ENCODE data around the gene CTRB1. TPM values are rescaled to one million over a fixed set of nuclear protein-coding genes. Genes with fewer than 3 reads are reported as not detected.
"Not testable (repeated sequence)": the region's sequence is repeated elsewhere in the genome, so short reads cannot be mapped to it uniquely, and the experiment has no call there.

The CTRB1 gene
- total and polyA plus RNA-seq, 2 of the 13 experiments (the other 11 are each of a cell fraction or from before 2014, with no cell fraction given), result not detected

DNA sequence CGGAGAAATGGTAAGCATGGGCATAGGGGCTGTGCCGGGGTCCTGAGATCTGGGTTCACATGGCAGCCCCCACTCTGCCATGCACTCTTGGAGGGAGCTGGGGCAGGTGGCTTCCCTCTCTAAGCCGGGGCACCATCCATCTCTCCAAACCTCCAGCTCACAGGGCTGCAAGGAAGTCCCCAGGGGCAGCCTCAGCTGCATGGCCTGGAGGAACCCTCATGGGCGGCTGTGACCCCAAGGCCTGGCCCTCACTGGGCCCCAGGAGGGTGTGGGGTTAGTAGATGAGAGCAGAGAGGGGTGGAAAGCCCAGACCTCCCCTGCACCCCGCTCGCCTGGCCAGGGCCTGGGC lies 14.4 kb upstream of the CTRB1 start:
- Histone ChIP-seq H2AFZ (ENCODE audit: low read length) (no peak overlapping the region), H3K9ac (ENCODE audit: insufficient read depth, low read depth, low read length) (no peak overlapping the region), H4K20me1 (ENCODE audit: insufficient read depth, low read length) (no peaks in the 10 kb centered on the region), H3K4me2 (ENCODE audit: low read depth, low read length) (no peak overlapping the region), H3K9me3 (ENCODE audit: low read length) (no peaks in the 10 kb centered on the region), H3K36me3 (replicated peaks in 1 of 2; ENCODE audit: control insufficient read depth in 1 of 2, insufficient read depth in 2 of 2, low read length in 2 of 2) (no peaks in the 10 kb centered on the region), H3K27me3 (ENCODE audit: control insufficient read depth in 1 of 2, insufficient read depth in 2 of 2, low read length in 2 of 2) (peaks cover 24 to 55% of the 10 kb centered on the region in 2 experiments), H3K27ac (ENCODE audit: extremely low read length, insufficient read depth, low read length) (no peak overlapping the region), H3K4me1 (ENCODE audit: insufficient read depth, low read length) (peaks cover 16% of the 10 kb centered on the region; the same call in 1 of the 2 replicates), H3K4me3 (replicated peaks in 1 of 3; ENCODE audit: insufficient read depth in 1 of 3, low read depth in 2 of 3, low read length in 3 of 3) (no peak overlapping the region), H3K79me2 (ENCODE audit: insufficient read depth, low read length) (no peaks in the 10 kb centered on the region)
- ChIA-PET POLR2A (no interaction called here), CTCF (ENCODE audit: low intra/inter-chr PET ratio, low total read pairs) (no interaction called here)
- no peak for DNase-seq (ENCODE audit: low spot score)
- BruUV-seq (replicated peaks), result no TSS peak
- ATAC-seq, result no peak
- TF ChIP-seq NFRKB (IDR thresholded peaks at IDR 0.05) (no peak), ARNT (IDR thresholded peaks at IDR 0.05) (no peak), GRHL1 (CRISPR knock-in tag; conservative IDR thresholded peaks at IDR 0.05) (no peak)
- TF ChIP-seq, protein P1, sequence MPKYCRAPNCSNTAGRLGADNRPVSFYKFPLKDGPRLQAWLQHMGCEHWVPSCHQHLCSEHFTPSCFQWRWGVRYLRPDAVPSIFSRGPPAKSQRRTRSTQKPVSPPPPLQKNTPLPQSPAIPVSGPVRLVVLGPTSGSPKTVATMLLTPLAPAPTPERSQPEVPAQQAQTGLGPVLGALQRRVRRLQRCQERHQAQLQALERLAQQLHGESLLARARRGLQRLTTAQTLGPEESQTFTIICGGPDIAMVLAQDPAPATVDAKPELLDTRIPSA (CRISPR knock-in tag; IDR thresholded peaks at IDR 0.05; ENCODE audit: borderline replicate concordance), result no peak
- in situ Hi-C loops (cut with HindIII; ENCODE audit: extremely low pct_ligation_motif_present, low pct_unique_long_range_greater_than_20kb), result no loop called here
- 4% methylated on average over 4 of the region's 6 CpGs for WGBS (ENCODE audit: low lambda C conversion rate)
- no peak for FAIRE-seq
- intact Hi-C loops (cut with micrococcal nuclease; ENCODE audit: unreplicated experiment), result no loop called here

DNA sequence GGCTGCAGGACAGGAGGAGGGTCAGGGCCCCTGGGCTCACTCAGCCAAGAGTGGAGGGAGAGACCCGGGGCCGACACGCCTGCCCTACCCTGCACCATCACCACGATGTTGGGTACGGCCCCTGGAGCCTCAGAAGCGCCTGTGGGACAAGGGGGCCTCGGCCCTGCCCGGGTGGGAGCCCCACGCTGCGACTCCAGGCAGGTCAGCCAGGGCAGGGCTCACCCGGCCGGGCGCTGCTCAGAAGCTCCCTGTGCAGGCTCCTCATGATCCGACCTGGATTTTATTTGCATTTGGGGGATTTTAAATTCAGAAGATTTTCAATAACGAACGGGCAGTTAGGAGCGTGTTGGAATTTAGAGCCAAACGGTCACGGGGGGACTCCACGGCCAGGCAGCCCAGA lies 13.9 kb upstream of the CTRB1 start:
- H4K20me1 ChIP-seq (ENCODE audit: insufficient read depth, low read length); intact Hi-C loops (cut with micrococcal nuclease; ENCODE audit: unreplicated experiment); H2AFZ ChIP-seq (ENCODE audit: low read length); DNase-seq (ENCODE audit: low spot score); H3K79me2 ChIP-seq (ENCODE audit: insufficient read depth, low read length); BruUV-seq (replicated peaks); H3K4me2 ChIP-seq (ENCODE audit: low read depth, low read length); FAIRE-seq; H3K27ac ChIP-seq (ENCODE audit: extremely low read length, insufficient read depth, low read length); H3K4me3 ChIP-seq (replicated peaks in 1 of 3; ENCODE audit: insufficient read depth in 1 of 3, low read depth in 2 of 3, low read length in 3 of 3); H3K9ac ChIP-seq (ENCODE audit: insufficient read depth, low read depth, low read length); H3K36me3 ChIP-seq (replicated peaks in 1 of 2; ENCODE audit: control insufficient read depth in 1 of 2, insufficient read depth in 2 of 2, low read length in 2 of 2); POLR2A ChIA-PET; CTCF ChIA-PET (ENCODE audit: low intra/inter-chr PET ratio, low total read pairs); H3K9me3 ChIP-seq (ENCODE audit: low read length); in situ Hi-C loops (cut with HindIII; ENCODE audit: extremely low pct_ligation_motif_present, low pct_unique_long_range_greater_than_20kb): not testable (repeated sequence)
- WGBS (ENCODE audit: low lambda C conversion rate), result no CpG with 5 or more reads among the region's 20 CpGs
- Histone ChIP-seq H3K4me1 (ENCODE audit: insufficient read depth, low read length) (peaks cover 16% of the 10 kb centered on the region; the same call in 1 of the 2 replicates), H3K27me3 (ENCODE audit: control insufficient read depth in 1 of 2, insufficient read depth in 2 of 2, low read length in 2 of 2) (peaks cover 28 to 60% of the 10 kb centered on the region in 2 experiments)
- peak; percentile 11 for ATAC-seq

GRCh38 chr16:75205438-75205837 lies 13.3 kb upstream of the CTRB1 start:
- H3K4me2 ChIP-seq (ENCODE audit: low read depth, low read length); H3K27ac ChIP-seq (ENCODE audit: extremely low read length, insufficient read depth, low read length); H3K4me3 ChIP-seq (replicated peaks in 1 of 3; ENCODE audit: insufficient read depth in 1 of 3, low read depth in 2 of 3, low read length in 3 of 3); FAIRE-seq; DNase-seq (ENCODE audit: low spot score); H3K9ac ChIP-seq (ENCODE audit: insufficient read depth, low read depth, low read length); H2AFZ ChIP-seq (ENCODE audit: low read length); H4K20me1 ChIP-seq (ENCODE audit: insufficient read depth, low read length); H3K79me2 ChIP-seq (ENCODE audit: insufficient read depth, low read length); in situ Hi-C loops (cut with HindIII; ENCODE audit: extremely low pct_ligation_motif_present, low pct_unique_long_range_greater_than_20kb); H3K9me3 ChIP-seq (ENCODE audit: low read length); CTCF ChIA-PET (ENCODE audit: low intra/inter-chr PET ratio, low total read pairs); intact Hi-C loops (cut with micrococcal nuclease; ENCODE audit: unreplicated experiment); POLR2A ChIA-PET; H3K36me3 ChIP-seq (replicated peaks in 1 of 2; ENCODE audit: control insufficient read depth in 1 of 2, insufficient read depth in 2 of 2, low read length in 2 of 2); BruUV-seq (replicated peaks); ATAC-seq: not testable (repeated sequence)
- Histone ChIP-seq H3K4me1 (ENCODE audit: insufficient read depth, low read length) (peaks cover 18% of the 10 kb centered on the region; the same call in 1 of the 2 replicates), H3K27me3 (ENCODE audit: control insufficient read depth in 1 of 2, insufficient read depth in 2 of 2, low read length in 2 of 2) (peaks cover 29 to 64% of the 10 kb centered on the region in 2 experiments)
- no CpG with 5 or more reads among the region's 19 CpGs for WGBS (ENCODE audit: low lambda C conversion rate)
